Measurements from ENCODE around the gene PGC. TPM values are rescaled to one million over a fixed set of nuclear protein-coding genes. Genes with fewer than 3 reads are reported as not detected.

The PGC gene
- total and polyA plus RNA-seq, 9 of the 15 experiments (the other 6 are each of a cell fraction or from before 2014, with no cell fraction given) = 0.17 to 0.40 TPM; not detected in 7

DNA sequence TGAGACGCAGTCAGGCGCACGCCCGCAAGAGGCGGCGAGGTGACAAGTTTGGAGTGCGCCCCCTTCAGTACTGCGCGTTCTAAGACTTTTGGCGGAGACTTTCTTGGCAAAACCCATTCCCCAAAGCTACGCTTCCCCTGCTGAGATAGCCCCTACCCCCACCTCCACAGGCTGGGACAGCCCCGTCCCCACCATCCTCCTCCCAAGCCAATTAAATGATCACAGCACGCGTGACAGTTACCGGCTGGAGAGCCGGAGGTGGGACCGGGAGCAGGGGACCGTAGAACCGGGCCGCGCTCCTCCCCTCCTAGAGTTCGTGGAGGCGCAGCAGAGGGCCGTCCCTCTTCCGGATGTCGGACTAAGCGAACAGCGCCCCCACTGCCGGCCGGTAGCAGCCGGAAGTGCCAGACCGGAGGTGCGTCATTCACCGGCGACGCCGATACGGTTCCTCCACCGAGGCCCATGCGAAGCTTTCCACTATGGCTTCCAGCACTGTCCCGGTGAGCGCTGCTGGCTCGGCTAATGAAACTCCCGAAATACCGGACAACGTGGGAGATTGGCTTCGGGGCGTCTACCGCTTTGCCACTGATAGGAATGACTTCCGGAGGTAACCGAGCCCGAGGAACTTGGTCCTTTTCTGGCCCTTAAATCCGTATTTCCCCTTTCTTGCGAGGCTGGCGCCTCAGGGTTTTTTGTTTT is 40.2 kb upstream of the PGC start, which contains the start of gene TOMM6 (continued):
- TF ChIP-seq, protein P1, sequence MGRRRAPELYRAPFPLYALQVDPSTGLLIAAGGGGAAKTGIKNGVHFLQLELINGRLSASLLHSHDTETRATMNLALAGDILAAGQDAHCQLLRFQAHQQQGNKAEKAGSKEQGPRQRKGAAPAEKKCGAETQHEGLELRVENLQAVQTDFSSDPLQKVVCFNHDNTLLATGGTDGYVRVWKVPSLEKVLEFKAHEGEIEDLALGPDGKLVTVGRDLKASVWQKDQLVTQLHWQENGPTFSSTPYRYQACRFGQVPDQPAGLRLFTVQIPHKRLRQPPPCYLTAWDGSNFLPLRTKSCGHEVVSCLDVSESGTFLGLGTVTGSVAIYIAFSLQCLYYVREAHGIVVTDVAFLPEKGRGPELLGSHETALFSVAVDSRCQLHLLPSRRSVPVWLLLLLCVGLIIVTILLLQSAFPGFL (CRISPR knock-in tag; IDR thresholded peaks at IDR 0.05) = no peak
- TF ChIP-seq TEAD2 (tag; IDR thresholded peaks at IDR 0.05) (no peak), ZNF41 (CRISPR knock-in tag; conservative IDR thresholded peaks at IDR 0.05) (no peak; the same call in 1 of the 2 replicates), PHF20 (IDR thresholded peaks at IDR 0.05; ENCODE audit: partially characterized antibody) (peak; percentile 93), XRCC5 (IDR thresholded peaks at IDR 0.05; ENCODE audit: low read depth, low read length) (peak; percentile 79), CBX3 (IDR thresholded peaks at IDR 0.05; ENCODE audit: borderline replicate concordance in 1 of 2, low read length in 2 of 2) (peak in 1 of 2 experiments; percentile 63; a peak in 2 of 3 replicates), THRAP3 (IDR thresholded peaks at IDR 0.05; ENCODE audit: borderline replicate concordance) (peak; percentile 4; the same call in 1 of the 2 replicates), ETV5 (CRISPR knock-in tag; IDR thresholded peaks at IDR 0.05; ENCODE audit: low read depth) (peak; percentile 99), NFIX (CRISPR knock-in tag; IDR thresholded peaks at IDR 0.05; ENCODE audit: low read depth) (no peak), POLR2B (IDR thresholded peaks at IDR 0.05; ENCODE audit: low read depth, partially characterized antibody) (peak; percentile 93), XRCC4 (IDR thresholded peaks at IDR 0.05; ENCODE audit: extremely low read depth, insufficient read depth, insufficient read length) (no peak), CCNT2 (IDR thresholded peaks at IDR 0.05; ENCODE audit: borderline replicate concordance, extremely low read depth, insufficient read length, low read depth, low read length) (peak; percentile 62), NONO (IDR thresholded peaks at IDR 0.05; ENCODE audit: low read depth in 2 of 2, low read length in 1 of 2) (peak in 1 of 2 experiments; percentile 52; a peak in 1 of 4 replicates), SIN3A (IDR thresholded peaks at IDR 0.05; ENCODE audit: borderline replicate concordance in 2 of 2, control insufficient read depth in 1 of 2, low read depth in 2 of 2, low read length in 2 of 2) (peak; percentile 95 to 98), NUFIP1 (IDR thresholded peaks at IDR 0.05; ENCODE audit: partially characterized antibody) (no peak)
- TF ChIP-seq, protein P2, sequence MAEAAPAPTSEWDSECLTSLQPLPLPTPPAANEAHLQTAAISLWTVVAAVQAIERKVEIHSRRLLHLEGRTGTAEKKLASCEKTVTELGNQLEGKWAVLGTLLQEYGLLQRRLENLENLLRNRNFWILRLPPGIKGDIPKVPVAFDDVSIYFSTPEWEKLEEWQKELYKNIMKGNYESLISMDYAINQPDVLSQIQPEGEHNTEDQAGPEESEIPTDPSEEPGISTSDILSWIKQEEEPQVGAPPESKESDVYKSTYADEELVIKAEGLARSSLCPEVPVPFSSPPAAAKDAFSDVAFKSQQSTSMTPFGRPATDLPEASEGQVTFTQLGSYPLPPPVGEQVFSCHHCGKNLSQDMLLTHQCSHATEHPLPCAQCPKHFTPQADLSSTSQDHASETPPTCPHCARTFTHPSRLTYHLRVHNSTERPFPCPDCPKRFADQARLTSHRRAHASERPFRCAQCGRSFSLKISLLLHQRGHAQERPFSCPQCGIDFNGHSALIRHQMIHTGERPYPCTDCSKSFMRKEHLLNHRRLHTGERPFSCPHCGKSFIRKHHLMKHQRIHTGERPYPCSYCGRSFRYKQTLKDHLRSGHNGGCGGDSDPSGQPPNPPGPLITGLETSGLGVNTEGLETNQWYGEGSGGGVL (CRISPR knock-in tag; IDR thresholded peaks at IDR 0.05) = no peak
- TF ChIP-seq, protein P3, sequence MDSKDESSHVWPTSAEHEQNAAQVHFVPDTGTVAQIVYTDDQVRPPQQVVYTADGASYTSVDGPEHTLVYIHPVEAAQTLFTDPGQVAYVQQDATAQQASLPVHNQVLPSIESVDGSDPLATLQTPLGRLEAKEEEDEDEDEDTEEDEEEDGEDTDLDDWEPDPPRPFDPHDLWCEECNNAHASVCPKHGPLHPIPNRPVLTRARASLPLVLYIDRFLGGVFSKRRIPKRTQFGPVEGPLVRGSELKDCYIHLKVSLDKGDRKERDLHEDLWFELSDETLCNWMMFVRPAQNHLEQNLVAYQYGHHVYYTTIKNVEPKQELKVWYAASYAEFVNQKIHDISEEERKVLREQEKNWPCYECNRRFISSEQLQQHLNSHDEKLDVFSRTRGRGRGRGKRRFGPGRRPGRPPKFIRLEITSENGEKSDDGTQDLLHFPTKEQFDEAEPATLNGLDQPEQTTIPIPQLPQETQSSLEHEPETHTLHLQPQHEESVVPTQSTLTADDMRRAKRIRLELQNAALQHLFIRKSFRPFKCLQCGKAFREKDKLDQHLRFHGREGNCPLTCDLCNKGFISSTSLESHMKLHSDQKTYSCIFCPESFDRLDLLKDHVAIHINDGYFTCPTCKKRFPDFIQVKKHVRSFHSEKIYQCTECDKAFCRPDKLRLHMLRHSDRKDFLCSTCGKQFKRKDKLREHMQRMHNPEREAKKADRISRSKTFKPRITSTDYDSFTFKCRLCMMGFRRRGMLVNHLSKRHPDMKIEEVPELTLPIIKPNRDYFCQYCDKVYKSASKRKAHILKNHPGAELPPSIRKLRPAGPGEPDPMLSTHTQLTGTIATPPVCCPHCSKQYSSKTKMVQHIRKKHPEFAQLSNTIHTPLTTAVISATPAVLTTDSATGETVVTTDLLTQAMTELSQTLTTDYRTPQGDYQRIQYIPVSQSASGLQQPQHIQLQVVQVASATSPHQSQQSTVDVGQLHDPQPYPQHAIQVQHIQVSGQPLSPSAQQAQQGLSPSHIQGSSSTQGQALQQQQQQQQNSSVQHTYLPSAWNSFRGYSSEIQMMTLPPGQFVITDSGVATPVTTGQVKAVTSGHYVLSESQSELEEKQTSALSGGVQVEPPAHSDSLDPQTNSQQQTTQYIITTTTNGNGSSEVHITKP (IDR thresholded peaks at IDR 0.05; ENCODE audit: partially characterized antibody) = peak; percentile 84
